Myocyte (in vitro differentiated cells): ENCODE measurements around the gene GPATCH4. TPM values are rescaled to one million over a fixed set of nuclear protein-coding genes. Genes with fewer than 3 reads are reported as not detected.
"Not testable (repeated sequence)": the region's sequence is repeated elsewhere in the genome, so short reads cannot be mapped to it uniquely, and the experiment has no call there.

ENCODE experiments used
- DNase-seq: peaks from one replicate; pipeline ENCODE4 v3.0.0-alpha.2; 2012; ENCODE audit warnings: low read depth
- polyA plus RNA-seq: library from polyadenylated mRNA; unstranded; fragments of >200 nt; gene quantifications from one replicate; pipeline ENCODE4 v1.2.1, GENCODE V29; 2012; ENCODE audit warnings: missing spikeins
- total RNA-seq: library from RNA; depleted of rRNA; stranded (reverse); fragments of >200 nt; gene quantifications from 2 replicates; pipeline ENCODE4 v1.2.3, GENCODE V29; 2014

Gene GPATCH4
- total RNA-seq, result 23.4 and 29.6 TPM in 2 replicates
- polyA plus RNA-seq, result 26.1 TPM

GRCh38 chr1:156601122-156601830, at the start of gene GPATCH4:
TSS of gene GPATCH4 (minus strand) at chr1:156601479.
- DNase-seq, result peak; percentile 90

GRCh38 chr1:156648951-156649350, 47.7 kb upstream of the GPATCH4 start:
- DNase-seq, result peak; percentile 38

- no peak for DNase-seq
Measured at GRCh38 chr1:156648496-156648895, 47.2 kb upstream of the GPATCH4 start.

GRCh38 chr1:156647351-156647750, 46.1 kb upstream of the GPATCH4 start:
- no peak for DNase-seq

GRCh38 chr1:156646738-156647211, 45.5 kb upstream of the GPATCH4 start:
- no peak for DNase-seq

- DNase-seq, result no peak
Measured at GRCh38 chr1:156645666-156646065, 44.4 kb upstream of the GPATCH4 start.

GRCh38 chr1:156645056-156645455, 43.8 kb upstream of the GPATCH4 start:
- no peak for DNase-seq

- DNase-seq, result no peak
Measured at GRCh38 chr1:156644640-156645039, 43.4 kb upstream of the GPATCH4 start.

- DNase-seq, result no peak
Measured at GRCh38 chr1:156644146-156644545, 42.9 kb upstream of the GPATCH4 start.

- DNase-seq, result no peak
Measured at GRCh38 chr1:156643778-156644092, 42.5 kb upstream of the GPATCH4 start.

- no peak for DNase-seq
Measured at GRCh38 chr1:156643049-156643777, 41.9 kb upstream of the GPATCH4 start.

- no peak for DNase-seq
Measured at GRCh38 chr1:156642265-156643048, 41.2 kb upstream of the GPATCH4 start.

- no peak for DNase-seq
Measured at GRCh38 chr1:156641761-156642264, 40.5 kb upstream of the GPATCH4 start, which contains the start of gene BCAN. TSS of gene BCAN (plus strand) at chr1:156642117. CDS start at chr1:156646055, 3,938 bp downstream.

GRCh38 chr1:156640842-156641706, 39.8 kb upstream of the GPATCH4 start:
- DNase-seq, result no peak

- peak; percentile 92 for DNase-seq
Measured at GRCh38 chr1:156639601-156640101, 38.4 kb upstream of the GPATCH4 start.

- no peak for DNase-seq
Measured at GRCh38 chr1:156638189-156638985, 37.1 kb upstream of the GPATCH4 start.

GRCh38 chr1:156632355-156632754, 31.1 kb upstream of the GPATCH4 start:
- DNase-seq, result no peak

GRCh38 chr1:156631152-156631551, 29.9 kb upstream of the GPATCH4 start:
- not testable (repeated sequence) for DNase-seq

- DNase-seq, result no peak
Measured at GRCh38 chr1:156629823-156630449, 28.7 kb upstream of the GPATCH4 start.
